Erythroblast (primary cell): Measurements from ENCODE around the gene SOX6.
"Not testable (repeated sequence)": the region's sequence is repeated elsewhere in the genome, so short reads cannot be mapped to it uniquely, and the experiment has no call there.

Experiments
- DNase-seq, 2 experiments: peaks; one replicate each; lab custom pipeline; 2025; lab: John Stamatoyannopoulos, UW
- GATA1 ChIP-seq: IDR thresholded peaks from 2 replicates; pipeline ENCODE4 v1.6.1; 2011; ENCODE audit warnings: low read depth, mild to moderate bottlenecking, control low read depth, low read length, moderate library complexity
- POLR2A ChIP-seq: IDR thresholded peaks from 2 replicates; pipeline ENCODE4 v1.6.1; 2011; ENCODE audit warnings: mild to moderate bottlenecking, low read length

The SOX6 gene

DNA sequence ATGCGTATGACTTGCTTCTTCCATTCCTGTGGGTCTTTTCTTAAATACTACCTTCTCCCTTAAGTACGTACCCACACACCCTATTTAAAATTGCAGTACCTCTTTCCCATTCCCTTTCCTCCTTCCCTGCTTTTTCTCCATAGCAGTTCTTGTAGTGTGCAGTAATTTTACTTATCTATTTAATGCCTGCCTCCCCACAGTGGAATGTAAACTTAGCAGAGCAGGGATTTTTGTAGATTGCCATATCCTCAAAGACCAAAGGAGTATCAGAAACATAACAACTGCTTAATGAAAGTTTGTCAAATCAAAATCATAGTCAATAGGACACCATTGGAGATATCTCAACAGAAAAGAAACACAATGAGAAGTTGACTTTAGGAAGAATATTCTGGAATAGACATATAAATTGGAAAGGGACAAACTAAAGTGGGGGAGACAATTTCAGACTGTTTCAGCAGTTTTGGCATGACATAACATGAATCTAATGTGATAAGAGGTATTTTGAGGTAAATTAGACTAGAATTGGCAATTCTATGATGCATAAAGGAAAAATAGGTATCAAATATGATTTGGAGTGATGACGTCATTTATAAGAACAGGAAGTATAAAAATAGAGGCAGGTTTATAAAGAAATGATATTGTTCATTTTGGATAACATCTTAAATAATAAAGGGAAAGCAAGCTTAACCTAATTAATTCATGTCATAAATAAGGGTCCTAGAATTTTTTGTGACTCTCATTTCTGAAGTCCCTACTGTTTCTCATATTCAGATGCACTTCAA is 188.4 kb downstream of the SOX6 start:
- TF ChIP-seq GATA1 (no peak), POLR2A (no peak)
- DNase-seq = no peak

DNA sequence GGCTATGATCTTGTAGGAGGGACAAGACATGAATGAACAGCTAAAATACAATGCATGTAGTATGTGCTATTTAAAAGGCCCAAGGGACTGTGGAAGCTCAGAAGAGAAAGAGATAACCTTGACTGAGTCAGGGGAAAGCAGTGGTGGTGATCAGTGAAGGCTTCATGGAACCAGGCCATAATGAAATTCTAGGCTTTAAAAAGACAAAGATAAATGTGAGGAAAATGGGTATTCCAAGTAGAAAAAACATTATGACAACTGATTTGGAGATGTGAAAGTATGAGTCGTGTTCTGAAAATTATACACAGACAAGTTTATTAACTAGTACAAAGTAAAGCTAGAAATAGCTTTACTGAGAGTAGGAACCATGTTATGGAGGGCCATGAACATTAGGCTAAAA is 189.8 kb downstream of the SOX6 start:
- TF ChIP-seq POLR2A (no peak), GATA1 (no peak)
- DNase-seq = no peak

DNA sequence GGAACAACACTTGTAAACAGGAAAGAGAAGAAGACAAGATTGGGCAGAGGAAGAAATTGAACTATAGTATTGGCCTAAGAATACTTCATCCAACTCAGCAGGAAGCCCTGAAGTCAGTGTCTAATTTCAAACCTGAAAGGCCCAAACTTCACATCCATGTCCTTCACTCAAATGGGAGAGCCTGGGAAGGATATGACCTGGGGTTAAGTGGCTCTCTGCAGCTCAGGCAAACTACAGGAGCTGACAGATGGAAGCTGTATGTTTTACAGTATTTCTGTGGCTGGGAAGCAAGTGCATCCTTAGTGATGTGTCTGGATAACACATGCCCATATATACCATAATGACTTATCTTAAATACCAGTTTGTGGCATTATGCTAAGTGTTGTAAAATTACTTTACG is 196.2 kb downstream of the SOX6 start:
- TF ChIP-seq POLR2A = no peak
- TF ChIP-seq GATA1 = no peak
- DNase-seq = no peak

GRCh38 chr11:16158426-16158994 is 197.8 kb downstream of the SOX6 start:
- DNase-seq = no peak
- TF ChIP-seq GATA1 = no peak
- no peak for TF ChIP-seq POLR2A

DNA sequence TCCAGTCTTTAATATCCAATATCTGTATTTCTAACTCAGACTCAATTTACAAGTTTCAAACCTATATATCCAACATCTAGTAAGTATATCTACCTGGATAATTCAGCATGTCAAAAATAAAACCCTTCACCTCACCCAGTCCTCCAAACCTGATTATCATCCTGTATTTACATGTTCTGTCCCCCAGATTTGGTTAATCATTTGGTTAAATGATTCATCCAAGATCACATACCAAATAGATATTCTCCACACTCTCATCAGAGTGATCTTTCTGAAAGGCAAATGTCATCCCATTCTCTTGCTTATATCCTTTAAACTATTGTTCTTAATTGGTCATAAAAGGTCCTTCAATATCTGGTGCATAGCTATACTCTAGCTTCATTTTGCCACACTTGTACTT is 199.0 kb downstream of the SOX6 start:
- no peak for TF ChIP-seq POLR2A
- no peak for TF ChIP-seq GATA1
- DNase-seq = no peak

- no peak for DNase-seq
- TF ChIP-seq POLR2A = no peak
Measured at GRCh38 chr11:16155448-16155847, 200.9 kb downstream of the SOX6 start.

- TF ChIP-seq POLR2A = no peak
- no peak for DNase-seq
Measured at GRCh38 chr11:16154715-16155396, 201.5 kb downstream of the SOX6 start.

GRCh38 chr11:16153951-16154350 is 202.4 kb downstream of the SOX6 start:
- no peak for DNase-seq
- TF ChIP-seq POLR2A = no peak
- no peak for TF ChIP-seq GATA1

GRCh38 chr11:16151138-16151537 is 205.2 kb downstream of the SOX6 start:
- no peak for DNase-seq
- TF ChIP-seq POLR2A = no peak
- TF ChIP-seq GATA1 = no peak

DNA sequence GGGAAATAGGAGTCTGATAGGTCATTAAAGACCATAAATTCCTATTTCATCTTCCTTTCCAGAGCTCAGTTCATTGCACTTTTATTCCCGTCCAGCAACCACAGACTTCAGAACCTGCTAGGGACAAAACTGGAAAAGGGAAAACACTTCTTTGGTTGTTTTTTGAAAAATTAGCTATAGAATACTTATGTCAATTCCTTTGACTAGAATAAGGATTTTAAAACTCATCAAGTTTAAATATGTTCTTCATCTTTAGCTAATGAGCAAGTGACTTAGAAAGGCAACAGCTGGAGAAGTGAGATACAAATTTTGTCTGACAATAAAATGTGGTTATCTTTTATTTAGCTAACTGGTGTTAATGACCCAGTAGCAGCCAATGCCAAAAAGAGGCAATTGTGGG is 206.9 kb downstream of the SOX6 start:
- TF ChIP-seq GATA1 (no peak), POLR2A (no peak)
- no peak for DNase-seq

DNA sequence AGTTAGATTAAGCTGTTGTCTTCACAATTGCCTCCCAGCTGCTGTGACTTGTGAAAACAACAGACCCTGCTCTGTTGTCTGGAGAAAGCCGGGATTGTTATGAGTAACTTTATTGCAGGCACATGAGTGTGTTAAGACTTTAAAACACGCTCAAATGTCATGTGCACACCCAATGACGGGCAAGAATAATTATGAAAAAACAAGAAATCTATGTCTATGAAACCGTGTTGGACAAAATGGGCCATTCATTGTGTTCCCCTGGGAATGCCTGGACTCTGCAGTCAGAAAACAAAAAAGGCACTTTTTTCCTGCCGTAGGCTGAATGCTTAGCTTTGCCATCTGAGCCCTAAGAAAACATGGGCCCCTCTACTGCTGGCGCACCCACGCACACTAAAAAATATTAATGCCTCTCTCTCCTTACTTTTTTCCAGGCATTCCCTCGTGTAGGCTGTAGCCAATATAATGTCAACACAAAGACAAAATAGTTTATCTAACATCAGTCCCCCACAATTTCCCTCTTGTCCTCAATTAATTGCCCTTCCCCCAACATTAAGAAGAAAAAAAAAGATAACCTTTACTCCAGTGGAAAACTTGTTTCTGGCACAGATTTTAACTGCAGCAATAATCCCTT is 207.9 kb downstream of the SOX6 start:
- TF ChIP-seq POLR2A (no peak), GATA1 (no peak)
- DNase-seq = no peak

GRCh38 chr11:16146980-16147379 is 209.4 kb downstream of the SOX6 start:
- not testable (repeated sequence) for DNase-seq

DNA sequence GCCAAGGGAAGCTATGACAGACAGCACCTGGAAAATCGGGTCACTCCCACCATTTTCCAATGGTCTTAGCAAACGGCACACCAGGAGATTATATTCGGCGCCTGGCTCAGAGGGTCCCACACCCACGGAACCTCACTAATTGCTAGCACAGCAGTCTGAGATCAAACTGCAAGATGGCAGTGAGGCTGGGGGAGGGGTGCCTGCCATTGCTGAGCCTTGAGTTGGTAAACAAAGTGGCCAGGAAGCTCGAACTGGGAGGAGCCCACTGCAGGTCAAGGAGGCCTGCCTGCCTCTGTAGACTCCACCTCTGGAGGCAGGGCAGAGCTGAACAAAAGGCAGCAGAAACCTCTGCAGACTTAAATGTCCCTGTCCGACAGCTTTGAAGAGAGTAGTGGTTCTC is 214.7 kb downstream of the SOX6 start:
- not testable (repeated sequence) for DNase-seq

- DNase-seq = not testable (repeated sequence)
Measured at GRCh38 chr11:16141162-16141561, 215.2 kb downstream of the SOX6 start.
